ENCODE results near the gene LYPD5.

- TF ChIP-seq REST (IDR thresholded peaks at IDR 0.05; ENCODE audit: insufficient read depth in 1 of 2, low read depth in 2 of 2, low read length in 1 of 2), result no peak
- no peak; the same call in none of the 2 replicates for TF ChIP-seq CTCF (IDR thresholded peaks at IDR 0.05)
- TF ChIP-seq POLR2AphosphoS5 (IDR thresholded peaks at IDR 0.05; ENCODE audit: low read depth, low read length), result no peak
- no peak for TF ChIP-seq SIN3A (IDR thresholded peaks at IDR 0.05; ENCODE audit: borderline replicate concordance, insufficient read depth, low read depth, low read length)
- no peak for TF ChIP-seq TCF7L2 (IDR thresholded peaks at IDR 0.05; ENCODE audit: low read depth, low read length)
Measured at GRCh38 chr19:43759515-43759914, 42.7 kb downstream of the LYPD5 start.
